ENCODE results near the gene PLA2G2D. TPM values are rescaled to one million over a fixed set of nuclear protein-coding genes. Genes with fewer than 3 reads are reported as not detected.

PLA2G2D gene
- total RNA-seq, 1 experiment from 2014 or later: not detected

- ChIA-PET CTCF (no interaction called here), POLR2A (ENCODE audit: low non-redundant PET) (no interaction called here)
- intact Hi-C loops (cut with micrococcal nuclease; ENCODE audit: unreplicated experiment): no loop called here
- H3K4me3 ChIP-seq (ENCODE audit: low read depth, low read length, poor library complexity, severe bottlenecking): no peak within 1 kb of the TSS
- H3K27me3 ChIP-seq (replicated peaks; ENCODE audit: insufficient read depth, low read depth, low read length, poor library complexity): no peaks in the 10 kb centered on the region
- H3K27ac ChIP-seq (ENCODE audit: low read depth, low read length, poor library complexity, severe bottlenecking): no peak within 1 kb of the TSS
- TF ChIP-seq, protein P1, sequence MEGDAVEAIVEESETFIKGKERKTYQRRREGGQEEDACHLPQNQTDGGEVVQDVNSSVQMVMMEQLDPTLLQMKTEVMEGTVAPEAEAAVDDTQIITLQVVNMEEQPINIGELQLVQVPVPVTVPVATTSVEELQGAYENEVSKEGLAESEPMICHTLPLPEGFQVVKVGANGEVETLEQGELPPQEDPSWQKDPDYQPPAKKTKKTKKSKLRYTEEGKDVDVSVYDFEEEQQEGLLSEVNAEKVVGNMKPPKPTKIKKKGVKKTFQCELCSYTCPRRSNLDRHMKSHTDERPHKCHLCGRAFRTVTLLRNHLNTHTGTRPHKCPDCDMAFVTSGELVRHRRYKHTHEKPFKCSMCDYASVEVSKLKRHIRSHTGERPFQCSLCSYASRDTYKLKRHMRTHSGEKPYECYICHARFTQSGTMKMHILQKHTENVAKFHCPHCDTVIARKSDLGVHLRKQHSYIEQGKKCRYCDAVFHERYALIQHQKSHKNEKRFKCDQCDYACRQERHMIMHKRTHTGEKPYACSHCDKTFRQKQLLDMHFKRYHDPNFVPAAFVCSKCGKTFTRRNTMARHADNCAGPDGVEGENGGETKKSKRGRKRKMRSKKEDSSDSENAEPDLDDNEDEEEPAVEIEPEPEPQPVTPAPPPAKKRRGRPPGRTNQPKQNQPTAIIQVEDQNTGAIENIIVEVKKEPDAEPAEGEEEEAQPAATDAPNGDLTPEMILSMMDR (conservative IDR thresholded peaks at IDR 0.05; ENCODE audit: low read depth, low read length): no peak
- no peak for TF ChIP-seq EZH2 (IDR thresholded peaks at IDR 0.05; ENCODE audit: borderline replicate concordance, low read depth, low read length, poor library complexity, severe bottlenecking)
- BruUV-seq (replicated peaks): no TSS peak
- no peak for DNase-seq (ENCODE audit: low spot score)
- no peaks in the 10 kb centered on the region for H3K4me1 ChIP-seq (ENCODE audit: insufficient read depth, low read length, poor library complexity, severe bottlenecking)
- H3K36me3 ChIP-seq (ENCODE audit: insufficient read depth, low read length, poor library complexity, severe bottlenecking): no peaks in the 10 kb centered on the region
- no peaks in the 10 kb centered on the region for H3K9me3 ChIP-seq (ENCODE audit: low read depth, low read length, poor library complexity, severe bottlenecking)
Measured at GRCh38 chr1:20069874-20070273, 49.5 kb downstream of the PLA2G2D start, which contains the start of gene PLA2G5. PLA2G5 (plus strand) TSS chr1:20070194; CDS start chr1:20084831, 14,637 bp downstream.

DNA sequence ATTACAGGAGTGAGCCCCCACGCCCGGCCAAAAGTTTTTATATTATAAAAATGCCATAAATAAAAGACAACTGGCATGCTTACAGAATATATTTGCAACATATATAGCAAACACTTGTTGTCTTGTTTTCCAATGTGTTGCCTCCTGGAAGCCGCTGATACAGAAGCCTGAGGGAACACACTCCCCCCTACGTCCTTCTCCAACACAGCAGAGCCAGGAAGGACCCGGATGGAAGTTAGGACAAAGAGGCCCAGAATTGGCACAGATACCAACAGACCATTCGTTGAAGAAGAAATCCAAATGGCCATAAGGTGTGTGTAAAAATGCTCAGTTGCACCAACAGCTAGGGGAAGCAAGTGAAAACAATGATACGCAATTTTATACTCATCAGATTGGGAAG lies 50.6 kb downstream of the PLA2G2D start:
- CTCF ChIA-PET: no interaction called here
- no TSS peak for BruUV-seq (replicated peaks)
- TF ChIP-seq, protein P1 (conservative IDR thresholded peaks at IDR 0.05; ENCODE audit: low read depth, low read length): no peak
- TF ChIP-seq EZH2 (IDR thresholded peaks at IDR 0.05; ENCODE audit: borderline replicate concordance, low read depth, low read length, poor library complexity, severe bottlenecking): no peak
- H3K4me3 ChIP-seq (ENCODE audit: low read depth, low read length, poor library complexity, severe bottlenecking): no peak overlapping the region
- H3K4me1 ChIP-seq (ENCODE audit: insufficient read depth, low read length, poor library complexity, severe bottlenecking): no peaks in the 10 kb centered on the region
- no peaks in the 10 kb centered on the region for H3K36me3 ChIP-seq (ENCODE audit: insufficient read depth, low read length, poor library complexity, severe bottlenecking)
- H3K9me3 ChIP-seq (ENCODE audit: low read depth, low read length, poor library complexity, severe bottlenecking): no peaks in the 10 kb centered on the region
- no peaks in the 10 kb centered on the region for H3K27me3 ChIP-seq (replicated peaks; ENCODE audit: insufficient read depth, low read depth, low read length, poor library complexity)
- DNase-seq (ENCODE audit: low spot score): no peak
- POLR2A ChIA-PET (ENCODE audit: low non-redundant PET): no interaction called here
- no peak overlapping the region for H3K27ac ChIP-seq (ENCODE audit: low read depth, low read length, poor library complexity, severe bottlenecking)
- intact Hi-C loops (cut with micrococcal nuclease; ENCODE audit: unreplicated experiment): no loop called here

GRCh38 chr1:20063861-20064292 lies 55.5 kb downstream of the PLA2G2D start:
- TF ChIP-seq, protein P1 (conservative IDR thresholded peaks at IDR 0.05; ENCODE audit: low read depth, low read length): no peak
- no peak for TF ChIP-seq EZH2 (IDR thresholded peaks at IDR 0.05; ENCODE audit: borderline replicate concordance, low read depth, low read length, poor library complexity, severe bottlenecking)
- POLR2A ChIA-PET (ENCODE audit: low non-redundant PET): no interaction called here

More at GRCh38 chr1:20063861-20064292, 55.5 kb downstream of the PLA2G2D start:
- no peaks in the 10 kb centered on the region for H3K27me3 ChIP-seq (replicated peaks; ENCODE audit: insufficient read depth, low read depth, low read length, poor library complexity)
- no peak for DNase-seq (ENCODE audit: low spot score)
- H3K27ac ChIP-seq (ENCODE audit: low read depth, low read length, poor library complexity, severe bottlenecking): no peak overlapping the region
- BruUV-seq (replicated peaks): no TSS peak
- H3K4me1 ChIP-seq (ENCODE audit: insufficient read depth, low read length, poor library complexity, severe bottlenecking): no peaks in the 10 kb centered on the region
- H3K36me3 ChIP-seq (ENCODE audit: insufficient read depth, low read length, poor library complexity, severe bottlenecking): no peaks in the 10 kb centered on the region
- no peaks in the 10 kb centered on the region for H3K9me3 ChIP-seq (ENCODE audit: low read depth, low read length, poor library complexity, severe bottlenecking)
- intact Hi-C loops (cut with micrococcal nuclease; ENCODE audit: unreplicated experiment): no loop called here
- no peak overlapping the region for H3K4me3 ChIP-seq (ENCODE audit: low read depth, low read length, poor library complexity, severe bottlenecking)
- CTCF ChIA-PET: no interaction called here

Other genes starting within 250 kb of the PLA2G2D start
- 32.8 and 33.9 TPM in 2 replicates for gene OTUD3, start 237.1 kb downstream of the PLA2G2D start, total RNA-seq (2021)
- not detected in 2 replicates for gene PLA2G2E, start 195.9 kb downstream of the PLA2G2D start, total RNA-seq (2021)
- gene PLA2G2A, start 139.9 kb downstream of the PLA2G2D start, total RNA-seq (2021): not detected in 2 replicates
- not detected in 2 replicates for gene PLA2G5, start 49.3 kb downstream of the PLA2G2D start, total RNA-seq (2021)
- gene PLA2G2F, start 19.8 kb upstream of the PLA2G2D start, total RNA-seq (2021): not detected in 2 replicates
- gene UBXN10, start 66.6 kb upstream of the PLA2G2D start, total RNA-seq (2021): not detected in 2 replicates
- gene PLA2G2C, start 67.0 kb upstream of the PLA2G2D start, total RNA-seq (2021): not detected in 2 replicates
- gene VWA5B1, start 171.3 kb upstream of the PLA2G2D start, total RNA-seq (2021): not detected in 2 replicates